ENCODE results near the gene NFE2L3.
A peak's percentile ranks its signal among the peaks of the same experiment; 100 is the strongest.
"Not testable (repeated sequence)": the region's sequence is repeated elsewhere in the genome, so short reads cannot be mapped to it uniquely, and the experiment has no call there.

NFE2L3 gene

DNA sequence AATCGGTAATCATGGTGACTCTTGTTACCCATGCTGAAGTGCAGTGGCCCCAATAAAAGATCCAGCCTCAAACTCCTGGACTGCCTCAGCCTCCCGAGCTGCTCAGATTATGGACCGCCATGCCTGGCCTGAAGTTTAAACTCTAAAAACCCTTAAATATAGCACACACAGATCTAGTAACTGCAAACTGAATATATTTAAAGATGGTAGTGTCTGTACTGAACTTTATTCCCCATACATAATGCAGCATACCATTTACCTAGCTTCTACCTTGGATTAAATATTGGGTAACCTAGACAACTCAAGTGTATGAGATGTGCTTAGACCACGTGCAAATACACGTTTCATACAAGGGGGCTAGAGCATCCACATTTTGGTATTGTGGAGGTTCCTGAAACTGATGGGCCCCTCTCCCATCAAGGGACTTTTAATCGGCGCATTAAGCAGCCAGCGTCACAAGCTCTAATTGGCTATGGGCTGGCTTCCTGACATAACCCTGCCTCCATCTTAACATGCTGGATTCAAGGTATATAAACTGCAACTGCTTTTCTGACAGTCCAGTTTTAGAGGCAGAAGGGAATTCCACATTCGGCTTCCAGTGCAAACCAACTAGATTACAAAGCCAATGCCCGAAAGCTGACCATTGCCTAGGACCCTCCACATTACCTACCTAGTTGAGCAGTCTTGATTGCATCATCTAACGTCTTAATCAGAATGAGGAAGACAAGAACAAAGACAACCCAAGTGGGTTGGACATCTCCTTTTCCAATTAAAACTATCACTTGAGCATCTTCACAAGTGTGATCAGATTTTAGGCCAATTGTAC is 35.6 kb downstream of the NFE2L3 start:
- peak in 1 of 2 donors; percentile 32 for DNase-seq

DNA sequence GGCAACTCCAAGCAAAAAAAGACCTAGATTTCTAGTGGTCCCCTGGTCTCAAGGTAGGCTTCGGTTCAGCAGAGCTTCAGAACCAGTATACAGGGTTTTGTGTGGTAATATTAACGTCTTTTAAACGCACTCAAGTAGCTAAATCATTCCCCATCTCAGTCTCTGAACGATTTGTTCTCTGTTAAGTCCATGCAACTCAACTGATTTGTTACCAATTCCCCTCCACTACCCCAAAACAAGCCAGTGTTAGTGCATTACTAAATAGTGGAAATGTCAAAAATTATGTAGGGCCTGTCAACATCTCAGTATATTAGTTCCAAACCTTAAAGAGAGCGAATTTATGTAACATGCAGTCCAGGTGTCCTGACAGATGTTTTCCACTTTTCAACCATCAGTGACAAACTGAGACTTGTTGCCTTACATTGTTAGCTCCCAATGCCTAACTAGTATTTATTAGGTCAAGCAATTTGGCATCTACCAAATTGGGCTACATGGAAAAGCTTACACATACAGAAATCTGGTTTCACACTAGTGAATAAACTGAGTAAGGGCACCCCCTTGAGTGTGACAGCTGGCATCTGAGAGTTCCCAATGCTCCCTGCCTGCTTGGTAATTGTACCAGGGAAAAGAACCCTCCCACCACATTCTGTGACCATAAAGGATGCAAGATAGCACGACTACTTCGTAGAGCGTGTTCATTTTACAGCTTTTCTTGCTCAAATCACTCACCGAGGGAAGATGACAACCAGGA is 36.4 kb downstream of the NFE2L3 start:
- DNase-seq: no peak

DNA sequence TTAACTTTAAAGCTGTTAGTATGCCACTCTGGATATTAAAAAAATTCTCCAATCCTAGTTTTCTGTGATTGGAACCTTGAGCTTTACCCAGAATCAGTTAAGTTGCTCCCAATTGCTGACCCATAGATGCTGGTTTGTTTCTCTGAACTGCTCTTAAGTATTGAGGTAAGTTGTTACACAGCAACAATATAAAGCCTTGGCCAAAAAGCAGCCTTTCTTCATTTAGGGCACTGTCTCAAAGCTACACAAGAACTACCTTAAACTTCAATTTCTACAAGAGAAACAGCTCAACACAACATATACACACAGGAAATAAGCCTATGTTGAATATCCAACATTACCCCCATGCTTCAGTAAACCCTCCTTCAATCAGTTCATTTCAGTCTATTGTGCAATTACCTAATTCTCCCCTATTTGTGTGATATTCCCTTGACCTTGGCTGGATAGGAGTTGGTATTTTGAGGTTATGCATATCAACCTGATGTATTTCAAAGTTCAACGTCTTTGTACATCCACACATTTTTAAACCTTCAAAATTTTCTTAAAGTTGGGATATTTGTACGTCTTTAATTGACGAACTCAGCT is 37.1 kb downstream of the NFE2L3 start:
- DNase-seq: no peak

DNA sequence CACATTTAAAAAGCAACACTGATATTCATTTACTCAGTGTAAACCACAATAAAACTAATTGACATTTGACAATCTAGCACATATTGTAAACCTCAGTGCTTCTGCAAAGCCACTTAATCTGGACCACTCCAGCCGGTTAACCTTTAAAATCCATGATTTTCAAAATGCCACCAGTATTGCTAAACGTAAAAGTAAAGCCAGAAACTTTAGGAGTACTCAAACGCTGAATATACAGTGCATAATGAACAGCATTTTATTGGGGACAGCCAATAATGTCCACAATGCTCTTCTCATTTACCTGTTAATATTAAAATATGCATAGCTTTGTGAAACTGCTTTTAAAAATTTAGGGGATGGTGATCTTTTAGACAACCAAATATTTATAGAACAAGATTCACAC is 37.7 kb downstream of the NFE2L3 start:
- no peak for DNase-seq

DNA sequence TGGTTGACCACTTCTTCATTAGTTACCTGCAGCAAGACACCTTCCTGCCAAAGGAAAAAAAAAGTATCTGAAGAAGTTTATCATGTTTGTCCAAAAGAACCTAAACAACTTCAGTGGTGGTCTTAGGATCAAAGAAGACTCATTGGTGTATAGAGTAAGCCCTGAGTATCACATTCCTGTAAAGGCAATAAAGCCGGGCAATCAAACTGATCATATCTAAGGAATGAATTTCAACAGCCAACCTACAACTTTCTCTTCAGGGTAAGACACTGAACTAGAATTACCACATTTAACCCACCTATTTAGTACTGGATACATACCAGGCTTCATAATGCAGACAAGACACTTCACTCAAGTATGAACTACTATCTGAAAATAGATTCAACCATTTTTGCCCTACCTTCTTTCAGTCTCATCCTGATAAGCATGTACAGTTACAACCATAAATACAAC is 38.4 kb downstream of the NFE2L3 start:
- no peak for DNase-seq

DNA sequence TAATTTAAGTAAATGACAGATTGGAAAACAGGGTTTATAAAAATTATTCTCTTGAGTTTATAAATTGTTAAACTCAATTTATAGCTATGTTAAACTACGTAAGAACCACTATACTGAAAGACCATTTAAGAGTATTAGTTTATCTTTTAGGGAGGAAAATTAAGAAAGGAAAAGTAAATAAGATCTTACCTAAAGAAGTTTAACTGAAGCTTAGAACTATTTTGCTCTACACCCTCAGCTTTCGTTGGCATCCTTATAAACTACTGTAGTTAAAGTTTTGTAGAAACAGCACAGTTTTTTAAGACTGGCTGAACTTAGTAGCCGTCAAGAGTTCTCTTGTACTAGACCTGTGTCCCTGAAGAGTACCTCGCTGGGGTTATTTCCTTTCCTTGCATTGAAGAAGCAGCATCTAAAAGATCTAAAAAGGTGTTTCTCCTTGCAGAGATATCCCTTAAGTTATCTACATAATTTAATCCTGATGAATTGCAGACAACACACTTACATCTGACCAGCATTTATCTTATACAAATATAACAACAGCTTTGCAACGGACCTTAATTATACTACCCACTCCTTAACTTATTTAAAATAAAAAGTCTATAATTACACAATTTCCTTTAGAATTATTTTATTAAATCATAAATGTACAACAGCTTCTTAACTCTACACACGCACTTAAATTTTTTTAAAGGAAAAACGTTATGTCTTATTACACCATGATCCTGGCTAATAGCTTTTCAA is 39.4 kb downstream of the NFE2L3 start:
- no peak for DNase-seq

DNA sequence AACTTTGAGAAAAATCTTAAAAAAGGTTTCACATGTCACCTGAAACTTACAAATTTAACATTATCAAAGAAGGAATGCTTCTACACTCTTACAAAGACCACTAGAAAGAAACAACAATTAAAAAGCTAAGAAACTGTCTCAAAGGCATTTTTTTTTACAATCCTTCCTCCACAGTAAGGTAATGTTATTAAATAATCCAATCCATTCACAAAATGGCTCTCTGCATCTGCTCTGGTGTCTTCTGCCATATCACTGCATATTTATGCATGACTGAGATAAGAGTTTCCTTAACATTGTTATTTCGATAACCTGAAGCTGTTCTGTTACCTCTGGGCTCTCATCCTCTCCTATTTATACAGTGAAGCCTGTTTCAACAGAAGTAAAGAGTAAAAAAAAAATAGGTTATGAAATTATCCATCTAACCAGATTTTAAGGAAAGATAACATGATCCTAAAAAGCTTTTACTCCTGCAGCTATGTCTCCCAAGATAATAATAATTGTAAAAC is 40.0 kb downstream of the NFE2L3 start:
- DNase-seq: no peak

DNA sequence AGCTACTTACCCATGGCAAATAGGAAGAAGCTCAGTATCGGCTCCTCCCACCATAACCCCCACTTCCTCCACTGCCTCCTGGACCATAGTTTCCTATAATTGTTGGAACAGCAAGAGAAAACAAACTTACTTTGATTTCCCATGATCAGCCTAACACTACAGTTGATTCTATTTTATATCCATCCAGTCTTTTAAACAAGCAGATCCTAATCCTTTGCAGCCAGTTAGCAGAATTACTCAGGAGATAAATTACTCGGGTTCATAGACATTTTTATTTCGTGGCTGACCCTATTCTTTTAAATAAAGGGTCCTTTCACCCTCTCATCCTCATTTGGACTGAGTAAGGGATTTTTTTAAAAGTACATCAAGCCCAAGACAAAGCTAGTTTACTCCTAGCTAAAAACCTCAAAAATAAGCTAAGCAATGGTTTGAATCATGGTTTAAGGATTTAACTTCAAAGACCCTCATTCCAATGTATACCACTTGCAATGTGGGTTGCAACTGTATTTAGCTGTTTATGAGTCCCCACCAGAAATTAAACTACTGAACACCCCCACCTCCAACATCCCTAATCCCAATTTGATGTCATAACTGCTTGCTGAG is 40.6 kb downstream of the NFE2L3 start:
- DNase-seq: no peak

DNA sequence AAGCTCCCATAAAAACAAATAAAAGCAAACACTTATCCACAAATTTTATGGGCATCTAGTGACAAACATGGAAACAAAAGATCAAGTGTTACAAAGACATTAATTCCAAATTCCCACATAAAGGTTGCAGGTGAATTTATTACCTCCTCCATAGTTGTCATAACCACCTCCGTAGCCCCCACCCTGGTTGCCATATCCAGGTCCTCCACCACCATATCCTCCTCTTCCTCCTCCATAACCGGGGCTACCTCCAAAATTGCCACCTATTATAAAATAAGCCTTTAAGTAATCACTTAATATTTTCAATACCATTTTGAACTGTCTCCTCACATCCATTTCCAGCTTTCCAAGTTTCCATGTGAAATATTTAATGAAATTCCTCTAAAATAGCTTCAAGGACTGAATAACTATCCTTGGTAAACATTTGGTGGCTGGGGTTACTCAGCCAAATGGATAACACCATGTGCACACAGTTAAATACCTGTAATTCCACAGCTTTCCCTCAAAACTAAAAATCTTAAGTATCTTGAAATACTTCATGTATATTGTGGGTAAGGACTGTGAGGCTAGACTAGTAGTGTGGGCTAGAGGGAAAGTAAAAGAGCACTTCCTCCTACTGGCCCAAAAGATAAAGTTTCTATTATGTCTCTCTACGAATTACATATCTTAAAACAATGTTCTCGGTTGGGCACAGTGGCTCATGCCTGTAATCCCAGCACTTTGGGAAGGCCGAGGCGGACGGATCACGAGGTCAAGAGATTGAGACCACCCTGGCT is 41.6 kb downstream of the NFE2L3 start:
- no peak for DNase-seq

DNA sequence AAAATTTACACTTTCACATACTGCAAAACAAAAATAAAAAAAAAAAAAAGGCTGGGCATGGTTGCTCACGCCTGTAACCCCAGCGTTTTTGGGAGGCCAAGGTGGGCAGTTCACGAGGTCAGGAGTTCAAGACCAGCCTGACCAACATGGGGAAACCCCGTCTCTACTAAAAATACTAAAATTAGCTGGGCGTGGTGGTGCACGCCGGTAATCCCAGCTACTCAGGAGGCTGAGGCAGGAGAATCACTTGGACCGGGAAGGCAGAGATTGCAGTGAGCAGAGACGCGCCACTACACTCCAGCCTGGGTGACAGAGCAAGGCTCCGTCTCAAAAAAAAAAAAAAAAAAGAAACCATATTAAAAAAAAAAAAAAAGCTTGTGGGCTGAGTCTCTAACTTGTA is 42.8 kb downstream of the NFE2L3 start:
- DNase-seq: not testable (repeated sequence)

DNA sequence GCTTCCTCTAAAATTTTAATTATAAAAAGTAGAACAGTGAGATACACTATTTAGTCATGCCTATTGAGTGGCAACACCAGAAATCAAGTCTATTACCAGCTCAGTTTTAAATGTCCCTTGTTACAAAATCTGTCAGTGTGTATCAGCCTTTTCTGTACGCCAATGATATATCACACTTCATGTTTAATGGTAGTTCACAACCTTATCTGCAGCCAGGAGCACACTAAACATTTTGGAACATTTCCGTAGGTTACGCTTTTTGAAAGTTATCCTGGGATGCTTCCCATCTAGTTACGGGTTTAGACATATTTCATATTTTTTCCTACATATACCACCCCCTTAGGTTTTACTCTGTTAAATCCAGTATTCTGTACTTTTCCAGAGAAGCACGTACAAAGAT is 43.2 kb downstream of the NFE2L3 start:
- no peak for DNase-seq

DNA sequence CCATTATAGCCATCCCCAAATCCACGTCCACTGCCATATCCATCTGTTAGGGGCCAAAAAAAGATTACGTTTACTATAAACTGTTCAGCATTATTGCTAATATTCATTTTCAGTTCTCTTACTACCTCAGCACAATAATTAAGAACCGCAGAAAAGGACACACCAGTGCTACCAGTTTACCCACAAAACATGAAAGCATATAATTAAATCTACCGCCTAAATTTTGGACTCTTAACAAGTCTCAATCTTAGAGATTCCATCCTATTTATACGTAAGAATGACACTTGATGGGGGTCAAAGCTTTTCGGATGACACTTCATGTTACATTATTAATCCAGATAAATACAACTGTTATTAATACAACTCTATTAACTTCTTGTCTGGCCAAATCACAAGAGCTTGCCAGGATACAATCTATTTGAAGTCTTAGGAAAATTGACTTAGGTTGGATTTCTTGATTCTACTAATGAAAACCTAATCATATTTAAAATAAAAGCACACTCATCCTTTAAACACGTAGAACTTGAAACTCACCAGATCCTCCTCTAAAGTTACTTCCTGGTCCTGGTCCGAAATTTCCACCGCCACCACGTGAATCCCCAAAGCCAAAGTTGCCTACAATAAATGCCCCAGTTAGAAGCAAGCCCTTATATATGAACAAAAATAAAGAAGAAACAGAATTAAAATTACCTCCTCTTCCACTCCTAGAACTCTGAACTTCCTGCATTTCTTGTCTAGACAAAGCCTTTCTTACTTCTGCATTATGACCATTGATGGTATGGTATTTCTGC is 44.1 kb downstream of the NFE2L3 start:
- no peak for DNase-seq

DNA sequence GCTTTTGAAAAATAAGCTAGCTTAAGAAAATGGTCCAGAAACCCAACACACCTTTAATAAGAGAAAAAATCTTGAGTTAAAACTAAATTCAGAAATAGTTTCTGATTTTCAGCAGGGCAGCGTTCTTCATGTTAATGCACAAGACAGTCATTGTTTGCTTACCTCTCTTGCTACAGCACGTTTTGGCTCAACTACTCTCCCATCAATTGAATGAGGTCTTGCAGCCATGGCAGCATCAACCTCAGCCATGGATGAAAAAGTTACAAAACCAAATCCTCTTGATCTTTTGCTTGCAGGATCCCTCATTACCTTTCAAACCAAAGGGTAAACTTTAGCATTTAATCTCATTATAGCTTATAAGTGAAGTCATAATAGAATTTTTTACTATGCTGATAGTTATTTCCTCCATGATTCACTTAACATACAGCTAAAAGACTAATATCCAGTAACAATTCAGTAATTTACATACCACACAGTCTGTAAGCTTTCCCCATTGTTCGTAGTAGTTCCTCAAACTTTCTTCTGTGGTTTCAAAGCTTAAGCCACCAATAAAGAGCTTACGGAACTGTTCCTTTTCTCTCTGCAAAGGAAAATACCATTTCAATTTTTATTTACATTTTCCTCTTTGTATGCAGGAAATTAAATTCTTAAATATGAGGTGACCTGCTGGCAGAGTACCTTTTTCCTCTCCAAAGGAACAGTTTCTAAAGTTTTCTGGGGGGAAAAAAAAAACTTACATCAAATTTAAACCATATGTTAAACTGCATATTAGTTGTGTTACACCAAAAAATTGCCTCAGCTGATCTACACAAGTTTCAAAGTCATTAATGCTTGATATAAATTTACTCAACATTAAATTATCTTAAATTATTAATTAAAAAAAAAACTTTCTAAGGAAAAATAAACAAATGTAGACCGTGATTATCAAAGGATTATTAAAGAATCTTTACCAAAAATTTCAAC is 45.4 kb downstream of the NFE2L3 start:
- no peak for DNase-seq

DNA sequence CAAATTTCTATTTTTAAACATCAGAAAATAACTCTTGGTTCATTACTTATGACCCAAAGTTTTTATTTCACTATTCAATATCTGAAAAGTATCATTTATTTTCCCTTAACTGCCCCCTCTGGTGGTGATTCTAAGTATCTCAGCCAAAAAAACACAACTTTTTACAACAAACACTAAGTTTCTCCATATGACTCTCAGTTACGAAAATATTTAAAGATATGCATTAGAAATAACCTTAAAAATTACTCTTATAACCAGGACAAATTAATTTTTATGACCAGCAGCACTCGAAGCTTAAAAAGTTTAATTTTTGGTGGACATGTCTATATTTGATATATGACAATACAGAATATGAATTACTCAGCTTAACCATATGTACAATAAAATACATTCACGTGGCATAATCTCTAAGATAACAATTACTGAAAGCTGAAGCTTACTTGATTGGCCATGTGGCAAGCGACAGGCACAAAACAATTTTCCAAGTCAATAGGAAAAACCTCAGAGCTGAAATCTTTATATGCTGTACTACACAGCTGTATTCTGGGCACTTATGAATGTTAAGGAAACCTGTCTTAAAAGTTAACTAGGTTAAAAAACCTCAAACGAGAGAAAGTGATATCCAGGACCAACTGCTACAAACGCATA is 46.3 kb downstream of the NFE2L3 start:
- DNase-seq: no peak

DNA sequence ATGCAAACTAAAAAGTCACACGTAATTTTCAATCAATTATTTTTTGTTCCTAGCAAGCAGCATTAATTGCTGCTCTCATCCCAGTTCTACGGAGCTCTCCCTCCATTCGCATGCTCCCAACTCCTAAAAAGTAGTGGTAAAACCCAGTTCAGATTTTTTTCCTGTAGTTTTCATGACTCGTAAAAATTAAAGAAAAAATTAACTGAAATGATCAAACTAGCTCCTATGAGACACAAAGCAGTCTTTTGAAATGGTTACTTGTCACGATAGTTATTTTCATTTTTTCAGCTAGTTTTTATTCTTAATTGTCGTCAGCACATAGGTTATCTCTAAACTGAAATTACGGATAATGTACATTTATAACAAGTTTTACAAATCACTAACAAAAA is 46.8 kb downstream of the NFE2L3 start:
- DNase-seq: no peak

DNA sequence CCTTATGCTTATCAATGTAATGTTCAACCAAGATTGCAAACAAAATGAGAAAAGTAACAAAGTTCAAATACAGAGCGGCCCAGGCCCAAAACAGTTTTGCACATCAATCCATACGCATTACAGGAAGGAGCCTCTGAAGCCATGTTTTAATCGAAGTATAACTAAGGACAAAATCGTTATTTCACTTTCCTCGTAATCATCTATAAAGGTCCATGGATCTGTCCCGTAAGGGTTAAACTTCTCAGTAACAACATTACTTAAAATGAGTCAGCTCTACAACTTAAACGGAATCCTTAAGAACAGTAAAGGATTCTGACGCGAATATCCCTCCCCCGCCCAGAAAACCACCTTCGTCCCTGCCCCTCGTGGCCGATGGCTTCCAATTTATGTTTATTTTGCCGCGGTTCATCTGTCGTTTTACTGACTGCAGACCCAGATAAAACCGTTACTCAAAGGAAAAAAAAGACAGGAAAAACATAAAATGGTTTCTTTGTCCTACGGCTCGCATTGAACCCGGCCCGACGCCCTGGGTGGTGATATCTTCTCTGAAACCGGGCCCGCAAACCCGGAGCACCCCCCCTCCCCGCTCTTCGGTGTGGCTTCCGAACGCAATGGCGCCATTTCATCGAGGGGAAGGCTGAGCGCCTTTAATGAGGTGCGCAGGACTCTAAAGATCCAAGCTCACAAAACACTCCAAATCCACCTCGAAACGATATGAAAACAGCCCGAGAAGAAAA is 47.5 kb downstream of the NFE2L3 start:
- DNase-seq: peak; percentile 49 to 50

DNA sequence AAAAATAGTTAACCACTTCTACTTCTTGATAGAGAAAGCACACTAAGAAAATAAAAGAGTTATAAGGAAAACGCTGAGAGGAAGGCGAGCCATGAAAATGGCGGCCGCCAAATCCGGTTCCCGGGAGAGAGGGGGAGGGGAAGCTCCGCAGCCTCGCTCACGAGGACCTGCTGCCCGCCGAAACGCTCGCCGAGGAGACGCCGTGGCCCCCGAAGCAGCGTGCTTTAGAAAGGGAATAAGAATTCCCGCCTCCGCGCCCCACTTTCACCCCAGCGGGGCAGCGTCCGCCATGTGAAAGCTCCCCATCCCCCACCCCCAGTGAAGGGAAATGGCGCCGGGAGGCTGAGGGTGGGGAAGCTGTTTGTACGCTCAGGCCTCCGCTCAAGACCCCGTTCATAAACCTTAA is 48.0 kb downstream of the NFE2L3 start:
- peak; percentile 70 to 74 for DNase-seq
